KMS-11 (cell line): Measurements from ENCODE around the gene DSTN.

Experiments used
- H2AFZ ChIP-seq: fragments of 200-600 bp; sonication (generic); 2 replicates; pipeline ENCODE4 v1.6.1; 2016; ENCODE audit warnings: antibody characterized with exemption, mixed run types, low read depth
- H3K27ac ChIP-seq: fragments of 200-600 bp; sonication (generic); 2 replicates; pipeline ENCODE4 v1.6.1; 2016; ENCODE audit warnings: mild to moderate bottlenecking, mixed run types
- H3K27me3 ChIP-seq: fragments of 200-600 bp; sonication (generic); 2 replicates; pipeline ENCODE4 v1.6.1; 2017; ENCODE audit warnings: mild to moderate bottlenecking, low read depth, mixed run types, moderate library complexity; ENCODE audit not compliant: insufficient read depth
- H3K36me3 ChIP-seq: fragments of 200-600 bp; sonication (generic); 2 replicates; pipeline ENCODE4 v1.6.1; 2017; ENCODE audit warnings: mild to moderate bottlenecking, mixed run types; ENCODE audit not compliant: insufficient read depth
- H3K4me1 ChIP-seq: fragments of 200-600 bp; sonication (generic); 2 replicates; pipeline ENCODE4 v1.6.1; 2016; ENCODE audit warnings: mild to moderate bottlenecking, low read depth, mixed run types; ENCODE audit not compliant: poor library complexity, severe bottlenecking
- H3K4me2 ChIP-seq: fragments of 200-600 bp; sonication (generic); 2 replicates; pipeline ENCODE4 v1.7.0; 2016; ENCODE audit warnings: mild to moderate bottlenecking, mixed run types
- H3K4me3 ChIP-seq: fragments of 200-600 bp; sonication (generic); IDR thresholded peaks from 2 replicates; pipeline ENCODE4 v1.6.1; 2017; ENCODE audit warnings: low read depth, low read length, mixed read lengths; ENCODE audit not compliant: insufficient read depth
- H3K79me2 ChIP-seq: fragments of 200-600 bp; sonication (generic); 2 replicates; pipeline ENCODE4 v1.6.1; 2016; ENCODE audit warnings: low read depth, mixed run types; ENCODE audit not compliant: insufficient read depth
- H3K9ac ChIP-seq: fragments of 200-600 bp; sonication (generic); 2 replicates; pipeline ENCODE4 v1.6.1; 2016; ENCODE audit warnings: mild to moderate bottlenecking, mixed run types
- H4K20me1 ChIP-seq: fragments of 200-600 bp; sonication (generic); 2 replicates; pipeline ENCODE4 v1.6.1; 2016; ENCODE audit warnings: mild to moderate bottlenecking, mixed run types; ENCODE audit not compliant: insufficient read depth
- TF ChIP-seq, protein P1 (sequence below): fragments of 200-600 bp; sonication (generic); conservative IDR thresholded peaks from 2 replicates; pipeline ENCODE4 v1.6.1; 2017; ENCODE audit warnings: low read depth, mild to moderate bottlenecking, antibody characterized with exemption, low read length, moderate library complexity, mixed read lengths

The DSTN gene

DNA sequence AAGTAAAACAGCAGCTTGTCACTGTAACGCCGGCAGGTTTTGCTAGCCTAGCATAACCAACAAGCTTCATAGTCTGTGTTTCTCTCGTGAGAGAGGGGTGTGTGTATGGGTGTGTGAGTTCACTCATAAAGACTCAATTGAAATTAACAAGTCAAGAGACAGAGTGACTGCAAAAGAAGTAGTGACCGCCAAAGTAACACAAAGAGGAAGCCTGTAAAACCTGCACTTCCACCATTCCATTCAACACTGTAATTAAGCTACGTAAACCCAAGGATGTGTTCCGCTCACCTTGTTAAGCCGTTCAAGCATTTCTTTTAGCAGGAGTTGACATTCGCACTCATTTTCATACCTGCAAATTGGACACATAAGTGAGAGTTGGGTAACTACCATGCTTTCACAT, 45.3 kb upstream of the DSTN start:
- TF ChIP-seq, protein P1, sequence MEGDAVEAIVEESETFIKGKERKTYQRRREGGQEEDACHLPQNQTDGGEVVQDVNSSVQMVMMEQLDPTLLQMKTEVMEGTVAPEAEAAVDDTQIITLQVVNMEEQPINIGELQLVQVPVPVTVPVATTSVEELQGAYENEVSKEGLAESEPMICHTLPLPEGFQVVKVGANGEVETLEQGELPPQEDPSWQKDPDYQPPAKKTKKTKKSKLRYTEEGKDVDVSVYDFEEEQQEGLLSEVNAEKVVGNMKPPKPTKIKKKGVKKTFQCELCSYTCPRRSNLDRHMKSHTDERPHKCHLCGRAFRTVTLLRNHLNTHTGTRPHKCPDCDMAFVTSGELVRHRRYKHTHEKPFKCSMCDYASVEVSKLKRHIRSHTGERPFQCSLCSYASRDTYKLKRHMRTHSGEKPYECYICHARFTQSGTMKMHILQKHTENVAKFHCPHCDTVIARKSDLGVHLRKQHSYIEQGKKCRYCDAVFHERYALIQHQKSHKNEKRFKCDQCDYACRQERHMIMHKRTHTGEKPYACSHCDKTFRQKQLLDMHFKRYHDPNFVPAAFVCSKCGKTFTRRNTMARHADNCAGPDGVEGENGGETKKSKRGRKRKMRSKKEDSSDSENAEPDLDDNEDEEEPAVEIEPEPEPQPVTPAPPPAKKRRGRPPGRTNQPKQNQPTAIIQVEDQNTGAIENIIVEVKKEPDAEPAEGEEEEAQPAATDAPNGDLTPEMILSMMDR = no peak
- Histone ChIP-seq H3K4me3 (no peak overlapping the region), H3K27me3 (no peaks in the 10 kb centered on the region), H4K20me1 (no peaks in the 10 kb centered on the region), H3K9ac (no peak overlapping the region), H3K27ac (no peak overlapping the region), H3K79me2 (no peaks in the 10 kb centered on the region), H3K36me3 (no peaks in the 10 kb centered on the region), H3K4me2 (no peak overlapping the region), H3K4me1 (no peaks in the 10 kb centered on the region), H2AFZ (no peak overlapping the region)

DNA sequence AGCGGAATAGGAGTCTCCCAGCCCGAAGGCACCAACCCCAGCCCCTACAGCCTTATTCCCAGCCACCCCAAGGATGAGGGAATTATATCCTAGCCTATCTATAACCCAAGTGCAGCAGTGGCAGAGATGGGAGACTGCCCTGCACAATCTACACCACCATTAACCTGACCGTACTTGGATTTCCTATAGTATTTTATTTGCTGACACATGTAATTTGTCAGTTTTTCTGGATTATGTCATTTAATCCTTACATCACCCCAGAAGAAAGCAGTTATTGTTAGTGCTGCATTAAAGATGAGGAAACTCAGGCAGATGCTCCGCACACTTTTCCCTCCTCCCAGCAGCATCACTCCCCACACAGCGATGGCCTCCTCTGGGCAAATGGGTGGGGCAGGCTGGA, 44.7 kb upstream of the DSTN start:
- H4K20me1 ChIP-seq = no peaks in the 10 kb centered on the region
- TF ChIP-seq, protein P1 = no peak
- no peak overlapping the region for H3K4me2 ChIP-seq
- H3K4me1 ChIP-seq = no peaks in the 10 kb centered on the region
- H3K36me3 ChIP-seq = no peaks in the 10 kb centered on the region
- no peaks in the 10 kb centered on the region for H3K79me2 ChIP-seq
- H3K27ac ChIP-seq = no peak overlapping the region
- H2AFZ ChIP-seq = no peak overlapping the region
- H3K9ac ChIP-seq = no peak overlapping the region
- no peaks in the 10 kb centered on the region for H3K27me3 ChIP-seq
- no peak overlapping the region for H3K4me3 ChIP-seq

DNA sequence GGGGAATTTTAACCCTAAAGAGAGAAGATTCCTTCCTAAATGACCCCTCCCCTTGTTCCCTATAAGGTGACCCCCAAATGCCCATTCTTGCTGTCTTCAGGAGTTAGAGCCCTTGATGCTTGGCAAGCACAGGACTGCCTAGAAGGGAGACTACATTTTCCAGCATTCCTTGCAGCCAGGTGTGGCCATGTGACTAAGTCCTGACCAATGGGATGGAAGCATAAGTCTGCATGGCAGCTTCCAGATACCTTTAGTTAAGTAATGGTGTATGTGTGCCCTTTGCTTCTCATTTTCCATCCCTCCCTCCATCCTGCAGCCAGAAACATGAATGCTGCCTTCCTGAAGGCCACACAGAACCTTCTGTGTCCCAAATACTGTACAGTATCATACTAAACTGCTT, 44.2 kb upstream of the DSTN start:
- H2AFZ ChIP-seq = peak overlapping the region; percentile 26; the same call in 1 of the 2 replicates
- H3K27ac ChIP-seq = no peak overlapping the region
- H4K20me1 ChIP-seq = no peaks in the 10 kb centered on the region
- no peak overlapping the region for H3K4me2 ChIP-seq
- TF ChIP-seq, protein P1 = no peak
- H3K4me1 ChIP-seq = no peaks in the 10 kb centered on the region
- H3K36me3 ChIP-seq = no peaks in the 10 kb centered on the region
- H3K79me2 ChIP-seq = no peaks in the 10 kb centered on the region
- H3K27me3 ChIP-seq = no peaks in the 10 kb centered on the region
- H3K9ac ChIP-seq = no peak overlapping the region
- H3K4me3 ChIP-seq = no peak overlapping the region

DNA sequence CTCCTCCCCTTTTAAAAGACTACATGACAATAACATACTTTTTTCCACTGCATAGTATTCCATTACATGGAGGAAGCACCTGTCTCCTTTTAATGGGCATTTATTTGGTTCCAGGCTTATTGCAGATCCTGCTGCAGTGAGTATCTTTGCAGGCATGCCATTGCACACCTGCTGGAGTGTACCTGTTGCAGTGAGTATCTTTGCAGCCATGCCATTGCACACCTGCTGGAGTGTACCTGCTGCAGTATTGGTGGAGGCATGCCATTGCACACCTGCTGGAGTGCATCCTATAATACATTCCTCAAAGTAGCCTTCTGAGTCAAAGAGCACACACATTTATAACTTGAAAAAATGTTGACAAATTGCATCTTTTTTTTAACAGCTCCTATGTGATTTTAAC, 40.3 kb upstream of the DSTN start:
- no peak overlapping the region for H3K4me3 ChIP-seq
- no peak overlapping the region for H3K9ac ChIP-seq
- H3K4me2 ChIP-seq = no peak overlapping the region
- no peaks in the 10 kb centered on the region for H3K27me3 ChIP-seq
- no peak overlapping the region for H2AFZ ChIP-seq
- no peak overlapping the region for H3K27ac ChIP-seq
- no peaks in the 10 kb centered on the region for H4K20me1 ChIP-seq
- no peaks in the 10 kb centered on the region for H3K36me3 ChIP-seq
- peaks cover 16% of the 10 kb centered on the region for H3K4me1 ChIP-seq
- TF ChIP-seq, protein P1 = no peak
- no peaks in the 10 kb centered on the region for H3K79me2 ChIP-seq
